H9 (cell line): ENCODE data around the gene MXI1. TPM values are rescaled to one million over a fixed set of nuclear protein-coding genes. Genes with fewer than 3 reads are reported as not detected.

Source experiments
- DNase-seq: peaks from one replicate; pipeline ENCODE4 v3.0.0-alpha.2; 2017
- H2AFZ ChIP-seq: one replicate; pipeline ENCODE4 v1.6.1; 2013; ENCODE audit warnings: mild to moderate bottlenecking, low read length, control low read depth, moderate library complexity
- H2AK5ac ChIP-seq: 2 replicates; pipeline ENCODE4 v1.6.1; 2013; ENCODE audit warnings: low read length, control low read depth, mixed read lengths; ENCODE audit not compliant: insufficient read length
- H2BK120ac ChIP-seq: one replicate; pipeline ENCODE4 v1.6.1; 2013; ENCODE audit warnings: low read depth, mild to moderate bottlenecking, low read length, control low read depth, inconsistent platforms; ENCODE audit not compliant: poor library complexity, severe bottlenecking
- H2BK12ac ChIP-seq: 2 replicates; pipeline ENCODE4 v1.6.1; 2013; ENCODE audit warnings: low read length, control low read depth, mixed read lengths, low read depth; ENCODE audit not compliant: insufficient read length
- H2BK15ac ChIP-seq: 2 replicates; pipeline ENCODE4 v1.6.1; 2013; ENCODE audit warnings: low read depth, low read length, control low read depth
- H2BK20ac ChIP-seq: one replicate; pipeline ENCODE4 v1.6.1; 2013; ENCODE audit warnings: low read depth, mild to moderate bottlenecking, low read length, control low read depth, inconsistent platforms; ENCODE audit not compliant: poor library complexity, severe bottlenecking
- H2BK5ac ChIP-seq: 2 replicates; pipeline ENCODE4 v1.6.1; 2013; ENCODE audit warnings: low read length, control low read depth, mixed read lengths; ENCODE audit not compliant: insufficient read length
- H3K14ac ChIP-seq: 2 replicates; pipeline ENCODE4 v1.6.1; 2013; ENCODE audit warnings: low read length, control low read depth; ENCODE audit not compliant: insufficient read depth
- H3K18ac ChIP-seq: 2 replicates; pipeline ENCODE4 v1.6.1; 2013; ENCODE audit warnings: low read depth, mild to moderate bottlenecking, mixed read lengths, low read length, control low read depth; ENCODE audit not compliant: insufficient read length
- H3K23ac ChIP-seq: 2 replicates; pipeline ENCODE4 v1.6.1; 2013; ENCODE audit warnings: low read length, control low read depth, mixed read lengths, low read depth; ENCODE audit not compliant: insufficient read length
- H3K23me2 ChIP-seq: 2 replicates; pipeline ENCODE4 v1.6.1; 2013; ENCODE audit warnings: low read depth, mild to moderate bottlenecking, mixed read lengths, low read length, control low read depth; ENCODE audit not compliant: insufficient read length, poor library complexity, severe bottlenecking
- H3K27ac ChIP-seq: 2 replicates; pipeline ENCODE4 v1.5.1; 2013; ENCODE audit warnings: low read length, control low read depth, mixed read lengths, low read depth; ENCODE audit not compliant: insufficient read length
- H3K27me3 ChIP-seq: 2 replicates; pipeline ENCODE4 v1.6.1; 2013; ENCODE audit warnings: low read length, control low read depth, inconsistent platforms; ENCODE audit not compliant: insufficient read depth
- H3K4ac ChIP-seq: 2 replicates; pipeline ENCODE4 v1.6.1; 2013; ENCODE audit warnings: low read depth, mild to moderate bottlenecking, control low read depth, inconsistent platforms, low read length, moderate library complexity
- H3K4me1 ChIP-seq: 2 replicates; pipeline ENCODE4 v1.6.1; 2013; ENCODE audit warnings: low read length, control low read depth, inconsistent platforms; ENCODE audit not compliant: insufficient read depth
- H3K4me2 ChIP-seq: 2 replicates; pipeline ENCODE4 v1.6.1; 2013; ENCODE audit warnings: low read length, control low read depth, mixed read lengths; ENCODE audit not compliant: insufficient read length, insufficient read depth
- H3K56ac ChIP-seq: 2 replicates; pipeline ENCODE4 v1.6.1; 2013; ENCODE audit warnings: low read depth, mild to moderate bottlenecking, mixed read lengths, low read length, control low read depth; ENCODE audit not compliant: insufficient read length
- H3K79me1 ChIP-seq: 2 replicates; pipeline ENCODE4 v1.6.1; 2013; ENCODE audit warnings: low read depth, mild to moderate bottlenecking, moderate library complexity, low read length, control low read depth, inconsistent platforms; ENCODE audit not compliant: insufficient read depth, poor library complexity, severe bottlenecking
- H3K79me2 ChIP-seq: 2 replicates; pipeline ENCODE4 v1.6.1; 2013; ENCODE audit warnings: low read length, control low read depth, inconsistent platforms; ENCODE audit not compliant: insufficient read depth
- H3K9ac ChIP-seq: 2 replicates; pipeline ENCODE4 v1.6.1; 2013; ENCODE audit warnings: low read length, control low read depth, mixed read lengths; ENCODE audit not compliant: insufficient read length; ENCODE audit errors: extremely low read depth
- H3K9me3 ChIP-seq: one replicate; pipeline ENCODE4 v1.6.1; 2013; ENCODE audit warnings: low read depth, low read length, inconsistent platforms; ENCODE audit not compliant: control insufficient read depth
- H3T11ph ChIP-seq: one replicate; pipeline ENCODE4 v1.6.1; 2013; ENCODE audit warnings: mild to moderate bottlenecking, low read length, control low read depth, inconsistent platforms
- H4K20me1 ChIP-seq: one replicate; pipeline ENCODE4 v1.6.1; 2013; ENCODE audit not compliant: control insufficient read depth, insufficient read length, insufficient read depth
- H4K5ac ChIP-seq: 2 replicates; pipeline ENCODE4 v1.6.1; 2013; ENCODE audit warnings: low read depth, mild to moderate bottlenecking, mixed read lengths, low read length, control low read depth; ENCODE audit not compliant: insufficient read length
- H4K8ac ChIP-seq: replicated peaks from 2 replicates; pipeline ENCODE4 v1.6.1; 2013; ENCODE audit warnings: low read length, control low read depth, mixed read lengths, low read depth; ENCODE audit not compliant: insufficient read length
- H4K91ac ChIP-seq: 2 replicates; pipeline ENCODE4 v1.6.1; 2013; ENCODE audit warnings: low read depth, mild to moderate bottlenecking, moderate library complexity, mixed read lengths, low read length, control low read depth; ENCODE audit not compliant: insufficient read length
- H3K27ac Mint-ChIP-seq, 3 experiments: 2 replicates in 2 of 3; 3 replicates in 1 of 3; pipeline ENCODE4 v1.8.0; 2020 to 2021; ENCODE audit warnings: mixed read lengths in 3 of 3, mild to moderate bottlenecking in 1 of 3, moderate library complexity in 1 of 3
- H3K27me3 Mint-ChIP-seq: 2 replicates; pipeline ENCODE4 v1.8.0; 2021; ENCODE audit warnings: low read depth, mild to moderate bottlenecking, moderate library complexity, mixed read lengths
- H3K36me3 Mint-ChIP-seq, 3 experiments: 2 replicates in 2 of 3; 3 replicates in 1 of 3; pipeline ENCODE4 v1.8.0; 2020 to 2021; ENCODE audit warnings: low read depth in 3 of 3, mixed read lengths in 3 of 3; ENCODE audit not compliant: insufficient read depth in 1 of 3
- H3K4me1 Mint-ChIP-seq, 2 experiments: 2 replicates each; pipeline ENCODE4 v1.8.0; 2020; ENCODE audit warnings: mixed read lengths in 2 of 2
- H3K4me3 Mint-ChIP-seq, 2 experiments: 2 replicates in 1 of 2; 3 replicates in 1 of 2; pipeline ENCODE4 v1.8.0; 2020 to 2021; ENCODE audit warnings: mild to moderate bottlenecking in 2 of 2, mixed read lengths in 2 of 2, moderate library complexity in 1 of 2
- H3K9me3 Mint-ChIP-seq, 2 experiments: 2 replicates in 1 of 2; 3 replicates in 1 of 2; pipeline ENCODE4 v1.8.0; 2020; ENCODE audit warnings: mild to moderate bottlenecking in 2 of 2, mixed read lengths in 2 of 2, moderate library complexity in 1 of 2
- CTCF ChIP-seq: fragments of 200-600 bp; sonication (generic); conservative IDR thresholded peaks from 3 replicates; pipeline ENCODE4 v1.8.0; 2021; ENCODE audit warnings: antibody characterized with exemption, mild to moderate bottlenecking
- WGBS: extraction: QIAGEN DNeasy Blood & Tissue Kit; methylation state at CpG from one replicate; pipeline ENCODE4 v1.1.7; 2013; ENCODE audit warnings: missing lambda C conversion rate, low lambda C conversion rate, mixed read lengths; ENCODE audit not compliant: insufficient read length; ENCODE audit errors: extremely low coverage; 5-methylcytosine and 5-hydroxymethylcytosine counted together
- total RNA-seq: library from RNA; stranded (reverse); gene quantifications from 2 replicates; pipeline ENCODE4 v1.2.1, GENCODE V29; 2021

Gene MXI1
- total RNA-seq, 1 experiment from 2014 or later = 5.6 TPM

DNA sequence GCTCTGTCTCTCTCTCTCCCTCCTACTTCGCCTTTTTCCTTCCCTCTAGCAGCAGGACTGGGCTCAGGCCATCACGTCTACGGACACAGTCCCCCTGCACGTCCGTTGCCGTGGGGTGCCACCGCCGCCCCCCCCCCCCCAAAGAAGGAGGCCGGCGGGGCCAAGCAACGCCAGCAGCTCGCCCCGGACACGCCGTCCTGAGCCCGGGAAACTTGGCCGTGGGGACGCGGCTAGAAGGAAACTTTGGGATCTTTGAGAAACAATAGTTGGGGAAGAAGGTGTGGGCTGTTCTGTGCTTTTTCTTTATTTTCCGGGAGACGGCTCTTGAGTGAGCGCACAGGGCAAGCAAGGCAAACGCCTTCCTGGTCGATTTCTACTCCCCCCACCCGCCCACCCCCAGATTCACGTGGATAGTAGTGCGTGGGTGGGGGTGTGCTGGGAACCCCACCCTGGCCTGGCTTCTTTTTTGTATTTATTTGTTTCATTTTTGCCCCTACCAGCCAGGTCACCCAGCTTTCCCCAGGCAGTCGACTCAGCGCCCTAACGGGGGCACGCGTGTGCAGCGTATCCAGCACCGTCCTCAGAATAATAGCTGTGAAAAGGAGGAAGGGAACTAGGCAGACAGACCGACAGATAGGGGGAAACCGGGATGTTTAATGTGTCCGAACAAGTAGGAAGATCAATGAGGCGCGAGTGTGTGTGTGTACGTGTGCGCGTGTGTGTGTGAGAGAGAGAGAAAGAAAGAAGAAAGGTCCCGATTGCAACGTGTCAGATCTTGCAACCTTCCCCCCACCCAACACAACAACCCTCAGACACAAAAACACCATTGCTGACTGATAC, 1.4 kb downstream of the MXI1 start:
- H3K56ac ChIP-seq = no peak overlapping the region
- H3K27ac ChIP-seq = no peak overlapping the region
- Mint-ChIP-seq H3K4me3 (peak overlapping the region; percentile 75 to 96), H3K4me1 (peaks cover 45 to 54% of the 10 kb centered on the region in 2 experiments), H3K9me3 (peaks cover 0 to 2% of the 10 kb centered on the region in 2 experiments; a peak in 3 of 5 replicates), H3K27me3 (peaks cover 96% of the 10 kb centered on the region), H3K27ac (no peak overlapping the region), H3K36me3 (no peaks in the 10 kb centered on the region; a peak in 1 of 7 replicates)
- no peak overlapping the region for H2BK120ac ChIP-seq
- no peak for DNase-seq
- no peaks in the 10 kb centered on the region for H4K20me1 ChIP-seq
- no peak overlapping the region; the same call in 1 of the 2 replicates for H3K14ac ChIP-seq
- no peak overlapping the region for H2AFZ ChIP-seq
- no peak overlapping the region for H4K5ac ChIP-seq
- no peak for TF ChIP-seq CTCF
- WGBS = no CpG with 5 or more reads among the region's 44 CpGs
- peak overlapping the region; percentile 28 for H3K9ac ChIP-seq
- no peaks in the 10 kb centered on the region for H3K79me1 ChIP-seq
- H2AK5ac ChIP-seq = no peak overlapping the region
- H3K9me3 ChIP-seq = no peaks in the 10 kb centered on the region
- H3K27me3 ChIP-seq = peaks cover 28% of the 10 kb centered on the region
- no peak overlapping the region for H3T11ph ChIP-seq
- no peak overlapping the region for H2BK5ac ChIP-seq
- H4K8ac ChIP-seq = no peak overlapping the region
- no peak overlapping the region for H4K91ac ChIP-seq
- no peak overlapping the region for H3K4ac ChIP-seq
- H2BK15ac ChIP-seq = no peak overlapping the region
- H3K4me1 ChIP-seq = no peaks in the 10 kb centered on the region; the same call in 1 of the 2 replicates
- no peak overlapping the region for H2BK12ac ChIP-seq
- no peak overlapping the region for H2BK20ac ChIP-seq
- H3K23me2 ChIP-seq = peaks cover 30% of the 10 kb centered on the region
- no peak overlapping the region for H3K18ac ChIP-seq
- H3K23ac ChIP-seq = no peak overlapping the region
- H3K4me2 ChIP-seq = peak overlapping the region; percentile 92
- no peaks in the 10 kb centered on the region for H3K79me2 ChIP-seq
